SK-N-MC (cell line): ENCODE measurements around the gene MAB21L1.

Source experiments
- DNase-seq: peaks from one replicate; pipeline ENCODE4 v3.0.0-alpha.2; 2011; ENCODE audit warnings: low read depth, low spot score
- H3K27ac ChIP-seq: fragments of 200-600 bp; sonication (generic); 2 replicates; pipeline ENCODE4 v1.5.1; 2016; ENCODE audit warnings: mixed run types
- H3K36me3 ChIP-seq: fragments of 200-600 bp; sonication (generic); 2 replicates; pipeline ENCODE4 v1.6.1; 2017; ENCODE audit warnings: antibody characterized with exemption, low read length, mixed read lengths; ENCODE audit not compliant: insufficient read depth
- H3K4me3 ChIP-seq: fragments of 200-600 bp; sonication (generic); 2 replicates; pipeline ENCODE4 v1.5.1; 2016
- H3K9ac ChIP-seq: fragments of 200-600 bp; sonication (generic); 2 replicates; pipeline ENCODE4 v1.8.0; 2017; ENCODE audit warnings: mixed run types, mixed read lengths; ENCODE audit not compliant: insufficient read length
- H3K9me3 ChIP-seq: fragments of 200-600 bp; sonication (generic); 2 replicates; pipeline ENCODE4 v1.6.1; 2017; ENCODE audit warnings: low read depth, mild to moderate bottlenecking, antibody characterized with exemption, low read length, moderate library complexity, mixed read lengths
- EZH2 ChIP-seq: fragments of 200-600 bp; sonication (generic); IDR thresholded peaks from one replicate; pipeline ENCODE4 v1.6.1; 2017; ENCODE audit warnings: antibody characterized with exemption
- FOXP2 ChIP-seq: optimal IDR thresholded peaks from 2 replicates; pipeline ENCODE3; 2011; ENCODE audit warnings: mild to moderate bottlenecking, moderate library complexity; ENCODE audit not compliant: insufficient read depth; ENCODE audit errors: extremely low read length, control extremely low read depth
- POLR2AphosphoS5 ChIP-seq: IDR thresholded peaks from 2 replicates; pipeline ENCODE4 v1.6.1; 2012; ENCODE audit warnings: mild to moderate bottlenecking, low read depth, low read length, borderline replicate concordance

The MAB21L1 gene

DNA sequence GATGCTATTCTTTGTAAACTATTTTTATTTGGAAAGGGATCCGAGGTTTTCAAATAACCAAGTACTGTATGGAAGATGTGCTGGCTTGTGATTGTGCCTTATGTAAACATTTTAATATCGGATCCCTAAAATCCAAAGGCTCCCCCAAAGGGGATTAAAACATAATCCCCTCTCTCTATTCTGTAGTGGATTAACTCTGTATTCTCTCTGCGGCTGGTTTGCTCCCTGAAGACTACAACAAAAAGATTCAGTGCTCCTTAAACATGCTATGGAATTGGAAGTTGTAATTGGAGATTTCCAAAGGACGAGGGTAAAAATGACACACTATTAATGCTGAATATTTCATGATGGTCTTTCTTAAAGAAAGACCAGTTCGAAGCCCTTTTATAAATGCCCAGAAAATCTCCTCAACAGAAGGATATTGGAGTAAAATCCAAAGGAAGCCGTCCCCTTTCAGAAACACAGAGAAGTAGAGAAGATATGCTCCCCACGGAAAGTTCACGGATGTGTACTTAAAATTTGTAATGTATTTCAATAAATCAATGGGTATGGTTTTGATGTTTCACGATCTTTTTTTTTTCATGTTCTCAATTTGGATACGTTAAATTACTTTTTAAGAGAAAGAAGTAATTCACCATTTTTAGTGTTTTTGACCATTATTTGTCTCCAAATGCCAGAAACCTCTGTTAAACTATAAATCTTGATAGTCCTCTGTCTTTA is 6.5 kb downstream of the MAB21L1 start:
- Histone ChIP-seq H3K36me3 (no peaks in the 10 kb centered on the region), H3K9ac (no peak overlapping the region), H3K27ac (no peak overlapping the region), H3K9me3 (no peaks in the 10 kb centered on the region), H3K4me3 (no peak overlapping the region)
- TF ChIP-seq POLR2AphosphoS5 = no peak
- TF ChIP-seq FOXP2 = no peak
- no peak for TF ChIP-seq EZH2
- no peak for DNase-seq

GRCh38 chr13:35468195-35468594 is 8.3 kb downstream of the MAB21L1 start:
- DNase-seq = no peak
- Histone ChIP-seq H3K9me3 (no peaks in the 10 kb centered on the region), H3K9ac (no peak overlapping the region), H3K4me3 (no peak overlapping the region), H3K36me3 (no peaks in the 10 kb centered on the region), H3K27ac (no peak overlapping the region)
- TF ChIP-seq POLR2AphosphoS5 (no peak), FOXP2 (no peak), EZH2 (no peak)

DNA sequence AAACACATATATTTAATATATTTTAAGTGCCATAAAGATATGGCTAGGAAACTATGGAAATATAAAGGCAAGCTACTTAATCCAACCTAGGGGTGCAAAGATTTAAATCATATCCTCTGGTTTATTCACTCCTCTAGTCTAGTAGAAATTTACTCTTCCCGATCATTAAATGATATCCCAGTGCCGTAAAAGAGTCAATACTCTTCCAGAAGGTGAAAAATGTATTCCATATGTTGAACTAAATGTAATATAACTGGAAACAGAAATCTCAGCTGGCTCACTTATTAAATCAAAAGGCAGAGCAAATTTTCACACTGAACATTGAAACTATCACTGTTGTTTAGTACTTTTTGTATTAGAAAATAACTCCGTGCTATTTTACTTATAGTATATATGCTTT is 11.1 kb downstream of the MAB21L1 start:
- H3K4me3 ChIP-seq = no peak overlapping the region
- TF ChIP-seq FOXP2 = no peak
- no peak for TF ChIP-seq POLR2AphosphoS5
- no peak for TF ChIP-seq EZH2
- no peak for DNase-seq
- no peak overlapping the region for H3K9ac ChIP-seq
- no peaks in the 10 kb centered on the region for H3K9me3 ChIP-seq
- 0 out of 2 replicates have a peak overlapping the region, but pooled peaks have one; percentile 35 for H3K27ac ChIP-seq
- H3K36me3 ChIP-seq = no peaks in the 10 kb centered on the region

- no peak overlapping the region for H3K9ac ChIP-seq
- no peak for TF ChIP-seq EZH2
- no peak for TF ChIP-seq FOXP2
- TF ChIP-seq POLR2AphosphoS5 = no peak
- no peak for DNase-seq
- no peaks in the 10 kb centered on the region for H3K9me3 ChIP-seq
- no peak overlapping the region for H3K4me3 ChIP-seq
- H3K27ac ChIP-seq = no peak overlapping the region
- no peaks in the 10 kb centered on the region for H3K36me3 ChIP-seq
Measured at GRCh38 chr13:35460061-35460460, 16.4 kb downstream of the MAB21L1 start.

DNA sequence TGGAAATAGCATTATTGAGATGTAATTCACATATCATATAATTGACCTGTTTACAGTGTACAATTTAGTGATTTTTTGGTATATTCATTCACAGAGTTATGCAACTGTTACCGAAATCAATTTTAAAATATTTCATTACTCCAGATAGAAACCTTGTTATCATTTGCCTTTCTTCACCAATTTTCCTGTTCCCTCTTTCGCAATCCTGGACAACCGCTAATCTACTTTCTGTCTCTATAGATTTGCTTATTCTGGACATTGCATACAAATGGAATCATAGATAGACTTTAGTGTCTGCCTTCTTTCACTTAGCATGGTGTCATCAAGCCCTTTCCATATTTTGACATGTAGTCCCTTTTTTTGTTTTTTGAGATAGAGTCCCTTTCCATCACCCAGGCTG is 19.2 kb downstream of the MAB21L1 start:
- no peaks in the 10 kb centered on the region for H3K9me3 ChIP-seq
- H3K4me3 ChIP-seq = no peak overlapping the region
- no peak for DNase-seq
- H3K27ac ChIP-seq = no peak overlapping the region
- TF ChIP-seq FOXP2 = no peak
- TF ChIP-seq EZH2 = no peak
- TF ChIP-seq POLR2AphosphoS5 = no peak
- H3K36me3 ChIP-seq = no peaks in the 10 kb centered on the region
- no peak overlapping the region for H3K9ac ChIP-seq

DNA sequence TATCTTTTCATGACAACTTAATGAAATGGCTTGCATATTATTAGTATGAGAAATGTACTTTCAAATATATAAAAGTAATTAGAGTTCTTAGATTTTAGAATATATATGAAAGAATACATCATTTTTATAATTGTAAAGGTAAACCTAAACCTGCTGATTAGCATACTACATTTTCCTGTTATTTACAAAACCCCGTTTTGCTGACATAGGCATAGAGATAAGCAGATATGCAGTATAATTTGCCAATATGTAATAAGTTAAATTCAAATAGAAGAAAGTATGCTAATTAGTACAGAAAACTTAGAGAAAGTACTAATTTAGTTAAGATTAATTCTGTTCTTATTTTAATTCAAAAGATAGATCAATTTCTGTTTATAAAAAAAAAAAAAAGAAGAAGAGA is 21.5 kb downstream of the MAB21L1 start:
- TF ChIP-seq EZH2 (no peak), FOXP2 (no peak), POLR2AphosphoS5 (no peak)
- Histone ChIP-seq H3K9ac (no peak overlapping the region), H3K27ac (no peak overlapping the region), H3K9me3 (no peaks in the 10 kb centered on the region), H3K4me3 (no peak overlapping the region), H3K36me3 (no peaks in the 10 kb centered on the region)
- no peak for DNase-seq

- no peaks in the 10 kb centered on the region for H3K9me3 ChIP-seq
- no peak overlapping the region for H3K9ac ChIP-seq
- H3K4me3 ChIP-seq = no peak overlapping the region
- H3K36me3 ChIP-seq = no peaks in the 10 kb centered on the region
- H3K27ac ChIP-seq = no peak overlapping the region
- TF ChIP-seq FOXP2 (no peak), EZH2 (no peak), POLR2AphosphoS5 (no peak)
- no peak for DNase-seq
Measured at GRCh38 chr13:35449821-35450220, 26.7 kb downstream of the MAB21L1 start.

GRCh38 chr13:35448465-35448864 is 28.0 kb downstream of the MAB21L1 start:
- H3K27ac ChIP-seq = peak overlapping the region; percentile 17; the same call in 1 of the 2 replicates
- no peaks in the 10 kb centered on the region for H3K36me3 ChIP-seq
- H3K9ac ChIP-seq = no peak overlapping the region
- peak; percentile 14 for DNase-seq
- no peak overlapping the region for H3K4me3 ChIP-seq
- no peaks in the 10 kb centered on the region for H3K9me3 ChIP-seq
- TF ChIP-seq POLR2AphosphoS5 (no peak), FOXP2 (no peak), EZH2 (no peak)
